HCT116 (cell line): ENCODE data around the gene FKBP2. TPM values are rescaled to one million over a fixed set of nuclear protein-coding genes. Genes with fewer than 3 reads are reported as not detected.

Experiments
- ATAC-seq: fragments of 200-7000 bp; cut with Tn5 transposase; 2 replicates; pipeline ENCODE4 v1.9.1; 2020; ENCODE audit warnings: mild to moderate bottlenecking, moderate library complexity
- BruUV-seq: library from RNA; stranded (reverse); fragments of 400-500 nt; replicated peaks from 2 replicates; lab custom pipeline; 2021; lab: Mats Ljungman, UMichigan
- CTCF ChIA-PET: fragments of 300-600 bp; sonication (Branson Sonifier 250); formaldehyde crosslinking; loops from one replicate; lab custom pipeline; 2021; ENCODE audit warnings: antibody characterized with exemption; lab: Charles Lee
- POLR2A ChIA-PET: fragments of 300-600, 350-600 bp; sonication (Branson Sonifier 250); formaldehyde crosslinking; loops from one replicate; lab custom pipeline; 2021; ENCODE audit warnings: antibody characterized with exemption; lab: Charles Lee
- RAD21 ChIA-PET, 2 experiments: fragments of 300-600 bp; sonication (Branson Sonifier 250); formaldehyde crosslinking; loops; one replicate each; lab custom pipeline; 2023; ENCODE audit warnings: low total read pairs in 2 of 2; ENCODE audit not compliant: uncharacterized antibody in 2 of 2, unreplicated experiment in 2 of 2, low non-redundant PET in 1 of 2; lab: Charles Lee
- DNase-seq: peaks from one replicate; pipeline ENCODE4 v3.0.0-alpha.2; 2010; ENCODE audit warnings: low read depth, low spot score
- H2AFZ ChIP-seq: fragments of 200-600 bp; shearing (Covaris generic), sonication (generic); 2 replicates; pipeline ENCODE4 v1.6.1; 2017; ENCODE audit warnings: low read depth, mixed run types, mixed read lengths, antibody characterized with exemption, low read length; ENCODE audit not compliant: poor library complexity, severe bottlenecking
- H3K27ac ChIP-seq: 2 replicates; pipeline ENCODE4 v1.5.1; 2012; ENCODE audit warnings: low read depth, low read length
- H3K27me3 ChIP-seq: fragments of 200-600 bp; sonication (generic); 2 replicates; pipeline ENCODE4 v1.6.1; 2016; ENCODE audit warnings: mixed run types, low read length, mixed read lengths; ENCODE audit not compliant: insufficient read depth
- H3K36me3 ChIP-seq, 2 experiments: fragments of 200-500 bp in 1 of 2; fragments of 200-600 bp in 1 of 2; sonication (Bioruptor generic) in 1 of 2; sonication (generic) in 1 of 2; 2 replicates each; pipeline versions ENCODE4 v1.5.1 to v1.6.1; 2014 to 2016; ENCODE audit warnings: low read length in 2 of 2, inconsistent platforms in 1 of 2, mixed read lengths in 1 of 2, mixed run types in 1 of 2; ENCODE audit not compliant: insufficient read depth in 2 of 2, control insufficient read depth in 1 of 2
- H3K4me1 ChIP-seq, 2 experiments: fragments of 200-600 bp in 1 of 2; sonication (generic) in 1 of 2; 2 replicates each; pipeline versions ENCODE4 v1.5.1 to v1.6.1; 2012 to 2017; ENCODE audit warnings: low read length in 2 of 2, inconsistent platforms in 1 of 2, mild to moderate bottlenecking in 1 of 2, mixed read lengths in 1 of 2, mixed run types in 1 of 2, moderate library complexity in 1 of 2; ENCODE audit not compliant: insufficient read depth in 2 of 2, control insufficient read depth in 1 of 2
- H3K4me2 ChIP-seq: fragments of 200-600 bp; sonication (generic); 2 replicates; pipeline ENCODE4 v1.6.1; 2017; ENCODE audit warnings: mixed run types, low read length, mixed read lengths
- H3K4me3 ChIP-seq, 2 experiments: fragments of 200-600 bp in 1 of 2; sonication (generic) in 1 of 2; replicated peaks in 1 of 2; 2 replicates each; pipeline ENCODE4 v1.5.1; 2011 to 2016; ENCODE audit warnings: low read length in 2 of 2, control low read depth in 1 of 2, low read depth in 1 of 2, mild to moderate bottlenecking in 1 of 2, mixed read lengths in 1 of 2, mixed run types in 1 of 2
- H3K79me2 ChIP-seq: fragments of 200-600 bp; sonication (generic); 2 replicates; pipeline ENCODE4 v1.6.1; 2017; ENCODE audit warnings: mild to moderate bottlenecking, mixed run types, low read length, moderate library complexity, mixed read lengths; ENCODE audit not compliant: insufficient read depth
- H3K9ac ChIP-seq: fragments of 200-600 bp; sonication (generic); 2 replicates; pipeline ENCODE4 v1.6.1; 2016; ENCODE audit warnings: low read length, mixed read lengths
- H3K9me2 ChIP-seq: fragments of 200-600 bp; sonication (generic), shearing (Covaris generic); 2 replicates; pipeline ENCODE4 v1.6.1; 2017; ENCODE audit warnings: mixed run types, mild to moderate bottlenecking, moderate library complexity; ENCODE audit not compliant: insufficient read depth
- H3K9me3 ChIP-seq, 2 experiments: fragments of 200-500 bp in 1 of 2; fragments of 200-600 bp in 1 of 2; sonication (Bioruptor generic) in 1 of 2; sonication (generic) in 1 of 2; 2 replicates each; pipeline ENCODE4 v1.6.1; 2014 to 2017; ENCODE audit warnings: low read length in 2 of 2, mixed read lengths in 2 of 2, inconsistent platforms in 1 of 2, low read depth in 1 of 2, mild to moderate bottlenecking in 1 of 2, mixed run types in 1 of 2, moderate library complexity in 1 of 2; ENCODE audit not compliant: control insufficient read depth in 1 of 2, insufficient read depth in 1 of 2
- H4K20me1 ChIP-seq: fragments of 200-600 bp; sonication (generic), shearing (Covaris generic); 2 replicates; pipeline ENCODE4 v1.6.1; 2017; ENCODE audit warnings: mixed run types, mild to moderate bottlenecking, moderate library complexity; ENCODE audit not compliant: insufficient read depth
- CBX3 ChIP-seq: IDR thresholded peaks from 2 replicates; pipeline ENCODE4 v1.6.1; 2012; ENCODE audit warnings: low read depth
- EZH2 ChIP-seq: fragments of 200-600 bp; sonication (generic); IDR thresholded peaks from 2 replicates; pipeline ENCODE4 v1.6.1; 2017; ENCODE audit warnings: antibody characterized with exemption, mixed run types
- EZH2phosphoT487 ChIP-seq: fragments of 200-600 bp; IDR thresholded peaks from 2 replicates; pipeline ENCODE4 v1.6.1; 2018; ENCODE audit warnings: antibody characterized with exemption, borderline replicate concordance
- RAD21 ChIP-seq: IDR thresholded peaks from 2 replicates; pipeline ENCODE4 v1.6.1; 2012; ENCODE audit warnings: low read depth, mild to moderate bottlenecking
- SIN3A ChIP-seq: IDR thresholded peaks from 2 replicates; pipeline ENCODE4 v1.6.1; 2012; ENCODE audit warnings: low read depth
- ZBTB33 ChIP-seq: IDR thresholded peaks from 2 replicates; pipeline ENCODE4 v1.6.1; 2011; ENCODE audit warnings: mild to moderate bottlenecking, low read length, moderate library complexity; ENCODE audit not compliant: insufficient replicate concordance; ENCODE audit errors: extremely low read depth
- ZFX ChIP-seq: fragments of 450-650 bp; IDR thresholded peaks from 2 replicates; pipeline ENCODE4 v1.6.1; 2017
- intact Hi-C: fragments of 100-400 bp; cut with micrococcal nuclease; formaldehyde crosslinking; loops from 2 replicates; pipeline ENCODE4 v1.10.0; 2022
- total RNA-seq: library from RNA; stranded (reverse); gene quantifications from one replicate; pipeline ENCODE4 v1.2.1, GENCODE V29; 2021; ENCODE audit not compliant: unreplicated experiment

FKBP2 gene
- total RNA-seq, 1 experiment from 2014 or later = 69.2 TPM

GRCh38 chr11:64253043-64253442 lies 12.1 kb downstream of the FKBP2 start:
- POLR2A ChIA-PET = interaction anchor here (0.7 to 1.9 kb wide), 7 partner anchors 10 to 102 kb away, joined by 3 to 10 read pairs (median 5); partner anchors contain the start of genes PRDX5 and TRMT112

More at GRCh38 chr11:64253043-64253442, 12.1 kb downstream of the FKBP2 start:
- Histone ChIP-seq H3K36me3 (peaks cover 14 to 26% of the 10 kb centered on the region in 2 experiments; a peak in 3 of 4 replicates), H4K20me1 (no peaks in the 10 kb centered on the region), H3K4me2 (peak overlapping the region; percentile 95), H3K27me3 (no peaks in the 10 kb centered on the region), H3K9me2 (no peaks in the 10 kb centered on the region), H3K4me1 (peaks cover 23 to 56% of the 10 kb centered on the region in 2 experiments), H3K79me2 (peaks cover 35% of the 10 kb centered on the region), H3K4me3 (peak overlapping the region in 1 of 2 experiments; percentile 98), H2AFZ (no peak overlapping the region), H3K9ac (peak overlapping the region; percentile 97; the same call in 1 of the 2 replicates), H3K9me3 (no peaks in the 10 kb centered on the region), H3K27ac (peak overlapping the region; percentile 15; the same call in 1 of the 2 replicates)
- DNase-seq (no peak), ATAC-seq (no peak)
- intact Hi-C loops = no loop called here
- TF ChIP-seq ZFX = no peak
- TF ChIP-seq CBX3 = no peak
- TF ChIP-seq EZH2 = no peak
- no peak for TF ChIP-seq SIN3A
- TF ChIP-seq ZBTB33 = no peak
- TF ChIP-seq RAD21 = no peak
- no peak for TF ChIP-seq EZH2phosphoT487
- BruUV-seq = TSS peak; percentile 54
- ChIA-PET CTCF (interaction anchor here (1.4 to 1.5 kb wide), 2 partner anchors 16 to 102 kb away, joined by 6 to 11 read pairs; no protein-coding TSS in a partner anchor), RAD21 (no interaction called here)
